ENCODE data around the gene ALAS1. TPM values are rescaled to one million over a fixed set of nuclear protein-coding genes. Genes with fewer than 3 reads are reported as not detected.

Gene ALAS1
- total and polyA plus RNA-seq, 2 of the 13 experiments (the other 11 are each of a cell fraction or from before 2014, with no cell fraction given), result 36.0 to 43.2 TPM

DNA sequence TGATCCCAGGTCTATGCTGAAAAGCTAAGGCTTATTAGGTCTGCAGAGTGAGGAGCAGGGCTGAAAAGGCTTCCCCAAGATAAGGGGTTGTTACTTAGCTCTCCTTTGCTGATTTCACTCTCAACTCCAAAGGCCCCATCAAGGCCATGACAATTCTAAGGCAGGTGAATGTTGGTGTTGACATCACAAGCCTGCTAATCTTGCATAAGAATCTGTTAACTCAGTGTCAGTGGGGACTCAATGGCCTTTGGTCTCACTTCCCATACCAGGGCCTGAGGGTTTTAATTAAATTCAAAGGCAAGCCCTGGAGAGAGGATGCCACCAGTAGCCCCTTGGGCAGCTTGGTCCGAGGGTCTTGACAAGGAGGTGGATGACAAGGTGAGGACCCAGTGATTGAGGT is 9.4 kb upstream of the ALAS1 start (continued):
- TF ChIP-seq, protein P1, sequence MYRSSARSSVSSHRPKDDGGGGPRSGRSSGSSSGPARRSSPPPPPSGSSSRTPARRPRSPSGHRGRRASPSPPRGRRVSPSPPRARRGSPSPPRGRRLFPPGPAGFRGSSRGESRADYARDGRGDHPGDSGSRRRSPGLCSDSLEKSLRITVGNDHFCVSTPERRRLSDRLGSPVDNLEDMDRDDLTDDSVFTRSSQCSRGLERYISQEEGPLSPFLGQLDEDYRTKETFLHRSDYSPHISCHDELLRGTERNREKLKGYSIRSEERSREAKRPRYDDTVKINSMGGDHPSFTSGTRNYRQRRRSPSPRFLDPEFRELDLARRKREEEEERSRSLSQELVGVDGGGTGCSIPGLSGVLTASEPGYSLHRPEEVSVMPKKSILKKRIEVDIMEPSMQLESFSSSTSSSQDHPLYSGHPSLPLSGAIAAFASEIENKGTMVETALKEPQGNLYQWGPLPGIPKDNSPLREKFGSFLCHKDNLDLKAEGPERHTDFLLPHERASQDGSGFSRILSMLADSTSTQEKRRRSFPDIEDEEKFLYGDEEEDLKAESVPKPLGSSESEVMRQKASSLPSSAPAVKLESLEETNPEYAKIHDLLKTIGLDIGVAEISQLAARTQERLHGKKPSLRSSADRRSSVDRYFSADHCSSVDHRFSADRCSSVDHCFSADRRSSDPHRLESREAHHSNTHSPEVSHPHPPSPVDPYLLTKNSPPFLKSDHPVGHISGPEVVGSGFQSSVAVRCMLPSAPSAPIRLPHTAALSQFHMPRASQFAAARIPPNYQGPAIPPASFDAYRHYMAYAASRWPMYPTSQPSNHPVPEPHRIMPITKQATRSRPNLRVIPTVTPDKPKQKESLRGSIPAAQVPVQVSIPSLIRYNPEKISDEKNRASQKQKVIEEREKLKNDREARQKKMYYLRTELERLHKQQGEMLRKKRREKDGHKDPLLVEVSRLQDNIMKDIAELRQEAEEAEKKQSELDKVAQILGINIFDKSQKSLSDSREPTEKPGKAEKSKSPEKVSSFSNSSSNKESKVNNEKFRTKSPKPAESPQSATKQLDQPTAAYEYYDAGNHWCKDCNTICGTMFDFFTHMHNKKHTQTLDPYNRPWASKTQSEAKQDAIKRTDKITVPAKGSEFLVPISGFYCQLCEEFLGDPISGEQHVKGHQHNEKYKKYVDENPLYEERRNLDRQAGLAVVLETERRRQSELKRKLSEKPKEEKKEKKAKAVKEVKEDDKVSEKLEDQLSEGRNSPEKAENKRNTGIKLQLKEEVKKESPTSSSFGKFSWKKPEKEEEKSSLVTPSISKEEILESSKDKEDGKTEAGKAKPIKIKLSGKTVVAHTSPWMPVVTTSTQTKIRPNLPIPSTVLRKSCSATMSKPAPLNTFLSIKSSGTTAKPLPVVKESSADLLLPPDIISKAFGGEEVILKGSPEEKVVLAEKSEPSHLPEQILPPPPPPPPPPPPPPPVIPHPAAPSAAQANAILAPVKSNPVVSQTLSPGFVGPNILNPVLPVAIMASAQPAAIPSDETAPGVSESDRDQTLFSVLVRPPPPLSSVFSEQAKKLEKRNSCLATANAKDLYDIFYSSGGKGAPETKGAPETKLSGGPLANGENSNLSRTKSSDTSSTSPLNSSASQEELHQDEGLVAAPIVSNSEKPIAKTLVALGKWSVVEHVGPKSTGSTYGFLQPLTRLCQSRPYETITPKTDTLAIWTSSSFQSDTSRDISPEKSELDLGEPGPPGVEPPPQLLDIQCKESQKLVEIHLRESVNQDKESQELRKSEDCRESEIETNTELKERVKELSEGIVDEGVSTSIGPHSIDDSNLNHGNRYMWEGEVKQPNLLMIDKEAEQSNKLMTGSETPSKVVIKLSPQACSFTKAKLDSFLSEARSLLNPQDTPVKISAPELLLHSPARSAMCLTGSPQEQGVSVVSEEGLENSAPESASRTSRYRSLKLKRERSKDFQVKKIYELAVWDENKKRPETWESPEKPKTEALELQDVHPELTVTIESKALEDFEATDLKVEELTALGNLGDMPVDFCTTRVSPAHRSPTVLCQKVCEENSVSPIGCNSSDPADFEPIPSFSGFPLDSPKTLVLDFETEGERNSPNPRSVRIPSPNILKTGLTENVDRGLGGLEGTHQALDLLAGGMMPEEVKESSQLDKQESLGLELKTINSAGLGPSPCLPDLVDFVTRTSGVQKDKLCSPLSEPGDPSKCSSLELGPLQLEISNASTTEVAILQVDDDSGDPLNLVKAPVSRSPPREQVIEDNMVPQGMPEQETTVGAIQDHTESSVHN (CRISPR knock-in tag; IDR thresholded peaks at IDR 0.05), result no peak

GRCh38 chr3:52190294-52191074 is 7.5 kb upstream of the ALAS1 start:
- Histone ChIP-seq H3K4me3 (replicated peaks in 1 of 3; ENCODE audit: insufficient read depth in 1 of 3, low read depth in 2 of 3, low read length in 3 of 3) (no peak overlapping the region), H4K20me1 (ENCODE audit: insufficient read depth, low read length) (no peaks in the 10 kb centered on the region), H2AFZ (ENCODE audit: low read length) (no peak overlapping the region), H3K4me1 (ENCODE audit: insufficient read depth, low read length) (peaks cover 51% of the 10 kb centered on the region), H3K27me3 (ENCODE audit: control insufficient read depth in 1 of 2, insufficient read depth in 2 of 2, low read length in 2 of 2) (peaks cover 0 to 6% of the 10 kb centered on the region in 2 experiments; a peak in 1 of 5 replicates), H3K4me2 (ENCODE audit: low read depth, low read length) (no peak overlapping the region), H3K79me2 (ENCODE audit: insufficient read depth, low read length) (no peaks in the 10 kb centered on the region), H3K36me3 (replicated peaks in 1 of 2; ENCODE audit: control insufficient read depth in 1 of 2, insufficient read depth in 2 of 2, low read length in 2 of 2) (no peaks in the 10 kb centered on the region), H3K9me3 (ENCODE audit: low read length) (no peaks in the 10 kb centered on the region), H3K9ac (ENCODE audit: insufficient read depth, low read depth, low read length) (no peak overlapping the region), H3K27ac (ENCODE audit: extremely low read length, insufficient read depth, low read length) (no peak overlapping the region)
- BruUV-seq (replicated peaks), result no TSS peak
- DNase-seq (ENCODE audit: low spot score), result no peak
- ChIA-PET POLR2A (no interaction called here), CTCF (ENCODE audit: low intra/inter-chr PET ratio, low total read pairs) (no interaction called here)
- ATAC-seq, result no peak; the same call in 2 of the 3 replicates
- 28% methylated on average over 6 of the region's 9 CpGs for WGBS (ENCODE audit: low lambda C conversion rate)
- intact Hi-C loops (cut with micrococcal nuclease; ENCODE audit: unreplicated experiment) (no loop called here), in situ Hi-C loops (cut with HindIII; ENCODE audit: extremely low pct_ligation_motif_present, low pct_unique_long_range_greater_than_20kb) (no loop called here)
- FAIRE-seq, result no peak
- no peak for TF ChIP-seq ZNF441 (CRISPR knock-in tag; IDR thresholded peaks at IDR 0.05; ENCODE audit: borderline replicate concordance)
- no peak for TF ChIP-seq ATF6 (CRISPR knock-in tag; conservative IDR thresholded peaks at IDR 0.05)
- no peak for TF ChIP-seq ZNF160 (CRISPR knock-in tag; IDR thresholded peaks at IDR 0.05)
- no peak for TF ChIP-seq IRX3 (CRISPR knock-in tag; IDR thresholded peaks at IDR 0.05; ENCODE audit: borderline replicate concordance, low read depth)
- no peak for TF ChIP-seq ZNF605 (CRISPR knock-in tag; IDR thresholded peaks at IDR 0.05)
- TF ChIP-seq ZIK1 (CRISPR knock-in tag; IDR thresholded peaks at IDR 0.05; ENCODE audit: borderline replicate concordance, low read depth), result no peak
- no peak for TF ChIP-seq ZNF225 (CRISPR knock-in tag; IDR thresholded peaks at IDR 0.05)
- TF ChIP-seq, protein P2, sequence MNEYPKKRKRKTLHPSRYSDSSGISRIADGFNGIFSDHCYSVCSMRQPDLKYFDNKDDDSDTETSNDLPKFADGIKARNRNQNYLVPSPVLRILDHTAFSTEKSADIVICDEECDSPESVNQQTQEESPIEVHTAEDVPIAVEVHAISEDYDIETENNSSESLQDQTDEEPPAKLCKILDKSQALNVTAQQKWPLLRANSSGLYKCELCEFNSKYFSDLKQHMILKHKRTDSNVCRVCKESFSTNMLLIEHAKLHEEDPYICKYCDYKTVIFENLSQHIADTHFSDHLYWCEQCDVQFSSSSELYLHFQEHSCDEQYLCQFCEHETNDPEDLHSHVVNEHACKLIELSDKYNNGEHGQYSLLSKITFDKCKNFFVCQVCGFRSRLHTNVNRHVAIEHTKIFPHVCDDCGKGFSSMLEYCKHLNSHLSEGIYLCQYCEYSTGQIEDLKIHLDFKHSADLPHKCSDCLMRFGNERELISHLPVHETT (CRISPR knock-in tag; conservative IDR thresholded peaks at IDR 0.05), result no peak

Data from HepG2 (cell line).